ENCODE results near the gene CYTL1.
"Not testable (repeated sequence)": the region's sequence is repeated elsewhere in the genome, so short reads cannot be mapped to it uniquely, and the experiment has no call there.

The CYTL1 gene, protein sequence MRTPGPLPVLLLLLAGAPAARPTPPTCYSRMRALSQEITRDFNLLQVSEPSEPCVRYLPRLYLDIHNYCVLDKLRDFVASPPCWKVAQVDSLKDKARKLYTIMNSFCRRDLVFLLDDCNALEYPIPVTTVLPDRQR

DNA sequence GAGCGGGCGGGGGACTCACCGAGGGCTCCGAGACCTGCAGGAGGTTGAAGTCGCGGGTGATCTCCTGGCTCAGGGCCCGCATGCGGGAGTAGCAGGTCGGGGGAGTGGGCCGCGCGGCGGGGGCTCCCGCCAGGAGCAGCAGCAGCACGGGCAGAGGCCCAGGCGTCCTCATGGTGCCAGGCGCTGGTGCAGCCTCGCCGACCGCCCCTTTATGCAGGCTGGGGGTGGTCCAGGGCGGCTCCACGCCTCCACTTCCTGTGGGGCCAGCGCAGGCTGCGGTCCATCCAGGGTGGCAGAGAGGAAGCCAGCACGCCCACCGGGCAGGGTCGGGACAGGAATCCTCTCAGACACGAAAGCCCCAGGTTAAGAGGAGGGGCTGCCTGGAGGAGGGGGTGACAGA lies at the start of gene CYTL1:
TSS of gene CYTL1 (minus strand) at position 185 of the 400 bp plus-strand sequence. CDS start at position 172, 13 bp downstream.
- no peak for DNase-seq (ENCODE audit: low read depth)

DNA sequence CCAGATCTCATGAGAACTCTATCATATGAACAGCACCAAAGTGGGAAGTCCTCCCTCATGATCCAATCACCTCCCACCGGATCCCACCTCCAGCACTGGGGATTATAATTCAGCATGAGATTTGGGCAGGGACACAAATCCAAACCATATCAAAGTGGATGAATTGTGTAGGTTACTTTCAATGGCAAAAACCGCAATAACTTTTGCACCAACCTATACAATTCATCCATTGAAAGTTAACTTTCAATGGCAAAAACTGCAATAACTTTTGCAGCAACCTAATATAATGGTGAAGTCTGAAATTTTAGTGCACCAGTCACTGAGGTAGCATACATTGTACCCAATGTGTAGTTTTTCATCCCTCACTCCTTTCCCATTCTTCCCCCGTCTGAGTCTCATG lies 48.6 kb upstream of the CYTL1 start:
- DNase-seq (ENCODE audit: low read depth): no peak

DNA sequence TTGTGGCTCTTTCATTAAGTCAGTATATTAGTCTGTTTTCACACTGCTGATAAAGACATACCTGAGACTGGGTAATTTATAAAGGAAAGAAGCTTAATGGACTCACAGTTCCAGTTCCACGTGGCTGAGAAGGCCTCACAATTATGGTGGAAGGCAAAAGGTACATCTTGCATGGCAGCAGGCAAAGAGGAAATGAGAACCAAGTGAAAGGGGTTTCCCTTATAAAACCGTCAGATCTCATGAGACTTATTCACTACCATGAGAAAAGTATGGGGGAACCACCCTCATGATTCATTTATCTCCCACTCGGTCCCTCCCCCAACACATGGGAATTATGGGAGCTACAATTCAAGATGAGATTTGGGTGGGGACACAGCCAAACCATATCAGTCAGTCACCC lies 47.7 kb upstream of the CYTL1 start:
- not testable (repeated sequence) for DNase-seq (ENCODE audit: low read depth)

DNA sequence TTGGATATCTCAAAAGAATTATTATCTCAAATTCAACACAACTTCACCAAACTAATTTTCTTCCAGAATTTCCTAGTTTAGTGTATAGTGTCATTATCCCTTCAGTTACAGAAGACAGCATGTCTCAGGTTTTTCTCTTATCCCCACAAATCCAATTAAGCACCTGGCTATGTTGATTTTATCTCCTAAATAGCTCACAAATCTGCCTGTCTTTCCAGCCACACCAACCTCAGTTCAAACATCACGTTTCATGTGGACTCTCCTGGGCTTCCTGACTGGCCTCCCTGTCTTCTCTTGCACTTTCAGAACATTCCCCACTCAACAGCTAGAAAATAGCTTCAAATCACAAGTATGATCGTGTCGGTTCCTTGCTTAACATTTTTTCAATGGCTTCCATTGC lies 46.8 kb upstream of the CYTL1 start:
- DNase-seq (ENCODE audit: low read depth): no peak

DNA sequence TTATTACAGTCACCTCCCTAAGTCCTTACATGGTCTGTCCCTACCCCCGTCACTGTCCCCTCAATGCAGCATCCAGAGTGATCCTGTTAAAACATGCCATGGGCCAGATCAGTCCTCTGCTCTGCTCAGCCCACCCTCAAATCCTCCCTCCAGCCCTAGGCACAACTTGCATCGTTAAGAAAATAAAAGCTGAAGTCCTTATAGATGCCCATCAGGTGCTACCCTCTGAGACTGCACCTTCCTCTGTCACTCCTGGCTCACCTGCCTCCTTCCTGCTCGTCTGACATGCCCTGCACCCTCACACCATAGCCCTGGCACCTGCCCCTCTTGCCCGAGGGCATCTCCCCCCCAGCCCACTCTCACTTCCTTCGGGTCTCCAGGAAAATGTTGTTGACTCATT lies 36.2 kb upstream of the CYTL1 start:
- DNase-seq (ENCODE audit: low read depth): no peak

DNA sequence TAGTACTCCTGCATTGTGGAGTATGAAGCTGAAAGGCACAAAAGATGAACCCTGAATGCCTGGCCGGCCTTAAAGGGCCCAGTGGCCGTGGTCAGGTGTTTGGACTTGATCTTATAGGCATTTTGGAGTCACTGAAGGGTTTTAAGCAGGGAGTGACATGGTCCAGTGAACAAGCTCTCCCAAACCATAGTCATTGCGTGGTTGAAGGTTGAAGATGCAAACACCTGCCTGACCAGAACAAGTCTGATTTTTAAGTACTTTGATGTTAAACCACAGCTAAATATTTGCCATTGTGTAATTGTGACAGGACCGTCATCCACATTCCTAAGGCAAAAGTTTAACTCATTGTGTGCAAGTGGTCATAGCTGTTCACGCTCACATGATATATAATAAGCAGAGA lies 35.3 kb upstream of the CYTL1 start:
- DNase-seq (ENCODE audit: low read depth): no peak

DNA sequence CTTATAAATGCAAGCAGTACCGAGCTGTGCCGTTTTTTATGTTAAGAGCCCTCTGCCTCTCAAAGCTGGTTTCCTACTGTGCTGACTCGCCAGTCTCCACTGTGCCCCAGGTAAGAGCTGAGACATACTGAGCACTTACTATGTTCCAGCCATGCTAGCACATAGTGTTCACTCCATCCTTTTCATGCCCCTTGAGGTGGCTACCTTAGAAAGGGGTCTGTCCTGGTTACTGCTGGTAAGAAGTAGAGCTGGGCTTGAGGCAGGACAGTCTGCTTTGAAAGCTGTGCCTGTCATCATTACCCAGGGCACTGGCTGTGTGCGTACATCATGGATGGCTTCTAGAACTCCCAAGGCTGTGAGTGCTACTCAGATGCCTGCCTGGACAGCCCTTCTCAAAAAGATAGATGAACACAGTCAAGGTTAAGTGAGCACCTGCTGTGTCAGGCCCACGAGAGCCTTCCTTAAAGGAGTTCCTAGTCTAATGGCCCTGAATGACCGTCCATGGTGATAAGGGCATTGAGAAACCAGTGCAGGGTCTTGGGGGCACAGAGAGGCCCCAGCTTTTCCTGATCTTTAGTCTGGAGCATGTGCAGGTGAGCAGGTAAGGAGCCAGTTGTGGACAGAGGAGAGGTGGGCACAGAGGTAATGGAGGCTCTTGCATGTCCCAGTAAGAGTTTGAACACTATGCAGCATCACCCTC lies 33.6 kb upstream of the CYTL1 start:
- no peak for DNase-seq (ENCODE audit: low read depth)

DNA sequence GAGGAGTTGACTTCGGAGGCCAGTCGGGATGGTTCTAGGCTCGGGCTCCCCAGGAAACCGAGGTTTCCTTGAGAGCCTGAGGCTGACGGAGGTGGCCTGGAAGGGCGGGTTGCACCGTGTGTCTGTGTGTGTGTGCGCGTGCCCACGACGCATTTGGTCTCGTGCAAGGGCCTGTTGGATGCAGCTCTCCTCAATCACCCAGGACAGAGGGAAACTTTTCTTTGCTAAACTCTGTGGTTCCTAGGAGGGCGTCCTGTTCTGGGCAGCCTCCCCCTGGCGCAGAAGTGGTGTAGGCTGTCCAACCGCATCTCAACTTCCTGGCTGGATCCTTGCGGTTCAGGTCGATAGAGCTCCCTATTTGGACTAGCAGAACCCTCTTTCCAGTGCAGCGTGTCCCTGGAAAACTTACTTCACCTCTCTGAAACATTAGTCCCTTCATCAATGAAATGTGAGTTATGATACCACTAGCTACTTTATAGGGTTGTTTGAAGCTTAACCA lies 33.0 kb upstream of the CYTL1 start:
- DNase-seq (ENCODE audit: low read depth): no peak

DNA sequence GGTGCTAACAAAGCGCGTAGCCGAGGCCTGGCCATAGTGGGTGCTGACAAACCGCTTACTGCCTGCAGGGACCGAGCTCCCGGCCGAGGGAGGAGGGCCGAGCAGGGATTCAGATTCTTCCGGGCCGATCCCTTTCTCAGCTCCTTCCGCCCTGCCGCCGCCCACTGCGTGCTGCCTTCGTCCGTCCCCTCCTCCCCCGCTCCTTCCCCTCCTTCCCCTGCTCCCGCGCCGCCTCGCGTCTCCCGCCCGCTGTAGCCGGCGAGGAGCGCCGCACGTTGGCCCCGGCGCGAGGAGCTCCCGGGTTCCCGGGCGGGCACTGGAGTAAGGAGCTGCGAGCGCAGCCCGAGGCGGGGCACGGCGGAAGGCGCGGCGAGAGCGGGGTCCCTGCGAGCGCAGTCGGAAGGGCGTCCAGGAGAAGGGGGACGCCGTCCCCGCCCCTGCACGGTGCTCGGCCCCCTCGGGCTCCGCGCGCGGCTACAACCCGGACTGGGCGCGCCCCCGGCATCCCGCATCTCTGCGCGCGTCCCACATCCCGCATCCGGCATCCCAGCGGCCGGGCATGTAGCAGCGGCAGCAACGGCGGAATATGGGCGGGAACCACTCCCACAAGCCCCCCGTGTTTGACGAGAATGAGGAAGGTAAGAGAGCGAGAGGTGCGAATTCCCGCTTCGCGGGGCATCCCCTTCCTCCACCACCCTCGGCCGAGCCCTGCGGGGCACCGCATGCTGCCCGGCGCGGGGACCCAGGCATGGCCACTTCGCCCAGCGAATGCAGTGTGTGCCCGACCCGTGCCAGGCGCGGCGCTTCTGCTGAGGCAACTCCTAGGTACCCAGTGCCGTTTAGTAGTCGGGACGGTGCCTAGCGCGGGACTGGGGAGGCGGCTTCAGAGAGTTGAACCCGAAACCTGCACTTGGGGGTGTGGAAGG lies 32.3 kb upstream of the CYTL1 start, which contains the start of gene STK32B:
TSS of gene STK32B (plus strand) at position 203 of the 926 bp plus-strand sequence.
- DNase-seq (ENCODE audit: low read depth): no peak

DNA sequence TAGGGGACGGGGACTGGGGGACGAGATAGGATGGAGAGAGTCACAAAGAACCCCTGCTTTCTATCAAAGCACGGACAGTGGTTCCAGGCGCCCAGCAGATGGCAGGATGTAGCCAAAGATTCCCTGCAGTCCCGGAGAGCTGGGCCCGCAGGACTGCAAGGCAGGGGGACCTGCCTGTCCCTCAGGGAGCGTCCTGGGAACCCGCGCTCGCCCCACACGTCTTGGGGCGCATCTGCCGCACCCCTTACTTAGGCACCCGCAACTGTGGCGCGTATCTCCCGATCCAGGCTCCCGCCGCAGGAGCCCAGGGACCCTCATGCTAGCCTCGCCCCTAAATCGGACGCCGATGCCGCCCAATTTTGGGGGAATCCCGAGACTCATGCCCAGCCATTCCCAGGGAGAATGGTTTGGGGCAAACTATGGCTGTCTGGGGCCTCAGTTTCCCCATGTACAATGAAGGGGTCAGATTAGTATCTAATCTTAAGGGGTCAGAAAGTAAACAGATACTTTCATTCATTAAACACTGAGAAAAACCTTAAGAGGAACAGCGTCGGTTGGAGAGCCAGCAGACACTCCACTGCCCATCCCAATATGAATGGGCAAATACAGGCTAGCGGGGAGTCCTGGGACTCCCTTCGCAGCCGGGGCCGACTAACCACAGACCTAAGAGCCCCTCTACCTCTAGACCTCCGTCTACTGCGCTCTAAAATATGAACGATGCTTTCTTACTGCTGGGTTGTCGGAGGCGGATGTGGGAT lies 31.4 kb upstream of the CYTL1 start:
- DNase-seq (ENCODE audit: low read depth): no peak

DNA sequence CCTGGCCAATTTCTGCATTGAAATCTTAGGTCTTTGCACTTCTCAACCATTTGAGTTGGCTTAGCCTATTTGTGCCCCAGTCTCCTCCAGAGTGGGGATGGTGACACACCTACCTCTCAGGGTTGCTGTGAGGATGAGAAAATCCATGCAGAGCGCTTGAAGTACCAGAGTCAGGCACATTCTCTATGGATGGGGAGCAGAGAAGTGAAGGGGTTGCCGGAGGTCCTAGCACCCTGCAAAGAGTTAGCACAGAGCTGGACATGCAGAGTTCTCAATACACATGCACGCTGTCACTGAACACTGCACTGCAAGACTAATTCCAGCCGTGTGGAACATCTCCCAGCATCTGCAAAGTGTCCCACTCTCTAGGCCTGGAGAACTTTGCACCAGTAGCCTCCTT lies 29.5 kb upstream of the CYTL1 start:
- DNase-seq (ENCODE audit: low read depth): no peak

DNA sequence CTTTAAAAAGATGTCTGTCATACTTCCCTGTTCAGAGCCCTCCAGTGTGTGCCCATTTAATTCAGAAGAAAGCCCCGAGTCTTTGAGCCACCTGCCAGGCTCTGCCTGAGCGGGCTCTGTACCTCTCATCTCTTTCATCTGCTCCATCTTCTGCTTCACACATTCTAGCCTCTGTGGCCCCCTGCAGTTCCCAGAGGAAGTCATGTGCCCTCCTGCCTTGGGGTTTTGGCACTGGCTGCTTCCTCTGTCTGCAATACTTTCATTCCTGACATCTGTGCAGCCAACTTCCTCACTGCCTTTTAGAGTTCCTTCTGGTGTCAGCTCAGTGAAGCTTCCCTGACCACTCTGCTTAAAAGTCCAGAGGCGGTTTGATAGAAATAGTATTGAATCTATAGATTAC lies 25.8 kb upstream of the CYTL1 start:
- no peak for DNase-seq (ENCODE audit: low read depth)

DNA sequence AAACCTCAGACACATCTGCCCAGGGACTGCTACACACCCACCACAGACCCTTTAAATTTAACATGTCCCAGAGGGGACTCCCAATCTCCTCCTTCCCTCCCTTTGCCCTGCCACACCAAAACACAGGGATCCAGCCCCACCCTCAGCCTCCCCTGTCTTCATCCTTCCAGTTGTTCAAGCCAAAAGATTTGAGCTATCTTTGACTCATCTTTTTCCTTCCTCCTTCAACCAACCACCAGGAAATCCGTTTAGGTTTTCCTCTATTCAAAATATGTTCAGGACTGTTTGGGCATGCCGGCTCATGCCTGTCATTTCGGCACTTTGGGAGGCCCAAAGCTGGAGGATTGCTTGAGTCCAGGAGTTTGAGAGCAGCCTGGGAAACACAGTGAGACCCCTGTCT lies 25.1 kb upstream of the CYTL1 start:
- DNase-seq (ENCODE audit: low read depth): no peak

DNA sequence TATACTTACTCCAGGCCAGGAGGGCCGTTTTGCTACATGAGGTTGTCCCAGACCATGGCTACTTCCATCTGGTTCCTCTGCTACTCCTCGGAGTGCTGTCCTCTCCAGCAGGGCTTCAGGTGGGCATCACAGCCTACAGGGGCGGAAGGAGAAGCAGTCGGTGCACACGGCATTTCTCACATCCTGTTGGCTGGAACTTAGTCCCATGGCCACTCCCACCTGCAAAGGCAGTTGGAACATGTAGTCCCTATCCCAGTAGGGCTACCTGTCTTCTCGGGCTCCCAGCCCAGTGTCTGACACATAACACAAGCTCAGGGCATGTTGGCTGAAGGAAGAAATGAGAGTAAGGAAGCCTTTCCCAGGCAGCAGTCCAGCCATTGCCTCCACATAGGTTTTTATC lies 24.3 kb upstream of the CYTL1 start:
- no peak for DNase-seq (ENCODE audit: low read depth)

DNA sequence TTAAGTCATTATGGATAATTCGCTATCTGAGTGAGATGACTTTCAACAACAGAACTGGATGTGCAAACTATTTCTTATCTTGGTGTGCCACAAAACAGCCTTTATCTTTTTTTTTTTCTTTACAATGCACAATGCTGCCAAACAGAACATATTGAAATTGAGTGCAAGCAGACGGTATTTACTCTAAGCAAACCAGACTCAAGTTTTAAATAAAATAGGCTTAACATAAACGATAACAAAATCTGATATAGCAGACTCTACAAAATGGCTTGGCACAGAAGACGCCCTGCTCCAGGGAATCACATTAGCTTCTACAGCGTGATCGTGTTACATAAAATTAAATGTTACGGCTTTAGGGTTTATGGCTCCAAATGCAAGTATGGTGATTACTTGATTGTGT lies 22.4 kb upstream of the CYTL1 start:
- DNase-seq (ENCODE audit: low read depth): no peak

DNA sequence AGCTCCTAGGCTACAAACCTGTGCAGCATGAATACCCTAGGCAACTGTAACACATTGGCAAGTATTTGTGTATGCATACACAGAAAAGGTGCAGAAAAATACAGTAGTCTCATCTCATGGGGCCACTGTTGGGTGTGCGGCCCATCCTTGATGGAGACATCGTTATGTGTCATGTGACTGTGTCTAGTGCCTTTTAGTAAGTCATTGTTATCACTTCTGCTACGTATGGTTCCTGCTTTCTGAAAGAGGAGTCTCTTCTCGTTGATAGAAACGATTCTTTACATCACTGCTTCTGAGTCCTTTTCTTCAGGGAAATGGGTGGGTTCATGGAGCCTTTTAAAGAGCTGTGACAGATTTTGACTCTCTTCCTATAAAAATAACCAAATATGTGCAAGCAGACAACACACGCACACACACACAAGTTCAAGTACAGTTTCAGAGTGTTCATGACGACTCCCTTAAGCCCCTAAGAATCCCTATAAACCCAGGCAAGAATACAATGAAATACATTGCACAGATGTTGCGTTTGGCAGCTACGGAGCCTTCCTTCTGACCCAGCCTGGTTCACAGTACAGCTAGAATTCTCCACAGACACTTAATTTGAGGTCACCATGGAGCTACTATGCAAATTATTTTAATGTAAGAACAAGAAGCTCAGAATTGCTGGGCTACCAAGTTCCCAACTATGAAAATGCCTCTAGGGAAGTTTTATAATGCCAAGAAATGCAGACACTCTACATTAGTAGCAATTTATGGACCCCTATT lies 21.8 kb upstream of the CYTL1 start:
- DNase-seq (ENCODE audit: low read depth): no peak

DNA sequence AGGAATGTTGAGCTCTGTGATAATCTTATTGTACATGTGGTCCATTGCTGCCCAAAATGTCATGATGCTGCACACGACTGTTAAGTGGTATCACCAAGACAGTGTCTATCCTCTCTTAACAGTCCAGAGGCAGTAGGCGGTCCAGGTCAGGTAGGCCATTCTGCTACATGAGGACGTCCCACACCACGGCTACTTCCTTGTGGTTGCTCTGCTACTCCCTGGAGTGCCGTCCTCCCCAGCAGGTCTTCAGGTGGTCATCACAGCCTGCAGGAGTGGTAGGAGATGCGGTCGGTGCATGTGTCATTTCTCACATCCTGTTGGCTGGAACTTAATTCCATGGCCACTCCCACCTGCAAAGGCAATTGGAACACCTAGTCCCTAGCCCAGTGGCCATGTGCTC lies 20.5 kb upstream of the CYTL1 start:
- DNase-seq (ENCODE audit: low read depth): no peak

DNA sequence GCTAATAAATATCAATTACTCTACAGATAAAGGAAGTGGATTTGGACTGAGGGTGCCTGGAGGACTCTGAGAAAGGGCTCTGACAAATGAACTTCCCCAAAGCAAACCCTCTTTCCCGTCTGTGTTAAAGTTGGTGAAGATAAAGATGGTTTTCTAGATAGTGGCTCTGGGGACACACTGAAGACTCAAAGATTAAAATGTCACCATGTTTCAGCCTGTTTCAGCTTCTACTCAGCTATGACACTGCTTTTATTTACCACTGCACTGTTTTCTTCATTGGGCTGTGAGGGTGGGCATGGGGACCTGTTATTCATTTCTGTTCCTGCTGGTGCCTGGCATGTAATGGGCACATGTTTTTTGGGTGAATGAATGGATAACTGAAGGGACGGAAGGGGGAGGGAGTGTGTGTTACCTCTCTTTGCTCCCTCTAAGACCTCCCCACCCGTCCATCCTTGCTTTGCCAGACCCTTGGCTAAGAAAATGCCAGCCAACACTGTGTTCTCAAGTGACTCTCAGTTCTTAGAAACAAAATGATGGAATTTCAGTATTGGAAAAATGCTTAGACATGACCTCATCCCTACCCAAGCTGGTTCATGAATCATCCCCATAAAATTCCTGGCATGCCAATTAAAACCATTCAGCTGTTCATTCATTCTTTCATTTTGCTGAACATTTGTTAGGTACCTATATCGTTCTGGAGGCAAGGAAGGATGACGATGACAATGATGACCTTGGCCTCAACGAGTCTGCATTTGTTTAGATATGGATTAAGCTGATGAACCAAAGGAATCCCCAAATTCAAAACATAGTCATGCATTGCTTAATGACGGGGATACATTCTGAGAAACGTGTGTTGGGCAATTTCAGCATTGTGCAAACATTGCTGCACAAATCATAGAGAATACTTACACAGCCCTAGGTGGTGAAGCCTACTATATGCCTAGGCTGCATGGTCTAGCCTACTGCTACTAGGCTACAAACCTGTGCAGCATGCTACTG lies 18.6 kb upstream of the CYTL1 start:
- no peak for DNase-seq (ENCODE audit: low read depth)

DNA sequence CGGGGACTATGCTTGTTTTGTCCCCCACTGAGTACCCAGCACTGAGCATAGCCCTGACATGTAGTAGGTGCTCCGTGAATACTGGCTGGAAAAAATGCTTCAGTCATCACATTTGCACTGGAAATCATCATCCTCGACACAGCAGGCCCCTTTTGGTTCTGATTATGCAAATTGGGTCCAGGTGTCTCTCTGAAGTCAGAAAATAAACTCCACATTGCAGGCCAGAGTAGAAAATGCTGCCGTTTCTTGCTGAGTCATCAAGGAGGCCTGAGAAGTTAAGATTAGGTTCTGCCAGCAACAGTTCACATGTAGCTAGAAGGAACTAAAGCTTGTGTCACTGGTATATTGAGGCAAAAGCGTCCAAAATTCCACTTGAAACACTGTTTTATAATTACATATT lies 17.0 kb upstream of the CYTL1 start:
- DNase-seq (ENCODE audit: low read depth): no peak

DNA sequence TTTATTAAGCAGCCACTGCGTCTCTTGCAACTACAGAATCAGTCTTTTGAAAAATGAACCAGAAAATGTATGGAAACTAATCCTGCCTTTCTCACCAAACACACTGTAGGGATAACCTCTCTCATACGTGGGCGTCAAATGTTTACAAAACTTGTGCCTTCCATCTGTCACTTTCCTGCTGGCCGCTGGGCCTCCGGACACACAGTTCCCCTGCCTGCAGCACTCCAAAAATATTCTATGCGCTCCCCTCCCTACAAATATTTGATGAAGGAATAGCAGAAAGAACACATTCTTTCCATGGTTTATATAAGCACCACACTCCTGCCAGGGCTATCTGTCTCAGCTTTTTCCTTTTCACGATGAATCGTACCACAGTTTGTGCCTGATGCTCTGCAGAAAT lies 14.9 kb upstream of the CYTL1 start:
- DNase-seq (ENCODE audit: low read depth): no peak
